K562 (cell line): ENCODE measurements around the gene THADA. TPM values are rescaled to one million over a fixed set of nuclear protein-coding genes. Genes with fewer than 3 reads are reported as not detected.

Source experiments
- ARNT ChIP-seq, 2 experiments: fragments of 450-650 bp; IDR thresholded peaks; 2 replicates each; pipeline ENCODE4 v1.6.1; 2016; ENCODE audit warnings: mild to moderate bottlenecking in 1 of 2
- ASH1L ChIP-seq: fragments of 450-650 bp; IDR thresholded peaks from 2 replicates; pipeline ENCODE4 v1.6.1; 2018; ENCODE audit warnings: borderline replicate concordance, mild to moderate bottlenecking, low read depth; ENCODE audit not compliant: partially characterized antibody
- CCAR2 ChIP-seq: fragments of 200-400 bp; formaldehyde crosslinking; IDR thresholded peaks from 2 replicates; pipeline ENCODE4 v1.6.1; 2017; ENCODE audit warnings: mild to moderate bottlenecking, low read depth, low read length
- CREB1 ChIP-seq, 2 experiments: sonication (generic) in 1 of 2; formaldehyde crosslinking in 1 of 2; IDR thresholded peaks; 2 replicates each; pipeline versions ENCODE4 v1.6.1 to v1.8.0; 2012 to 2022; ENCODE audit warnings: inconsistent platforms in 1 of 2, mild to moderate bottlenecking in 1 of 2, missing genetic modification reagents in 1 of 2, moderate library complexity in 1 of 2
- CREM ChIP-seq: IDR thresholded peaks from 2 replicates; pipeline ENCODE4 v1.6.1; 2014; ENCODE audit warnings: antibody characterized with exemption, low read depth
- EGR1 ChIP-seq: fragments of 450-650 bp; conservative IDR thresholded peaks from 2 replicates; pipeline ENCODE4 v1.6.1; 2017; ENCODE audit warnings: mild to moderate bottlenecking
- ETS1 ChIP-seq: conservative IDR thresholded peaks from 2 replicates; pipeline ENCODE4 v1.6.1; 2011; ENCODE audit warnings: low read depth, mild to moderate bottlenecking, low read length; ENCODE audit not compliant: control insufficient read depth
- GATA2 ChIP-seq: sonication (generic); formaldehyde crosslinking; IDR thresholded peaks from 2 replicates; pipeline ENCODE4 v1.4.0; 2020; ENCODE audit warnings: mild to moderate bottlenecking, missing genetic modification reagents
- GATAD2B ChIP-seq: fragments of 450-650 bp; IDR thresholded peaks from 2 replicates; pipeline ENCODE4 v1.6.1; 2017; ENCODE audit warnings: mild to moderate bottlenecking, borderline replicate concordance
- HMGN3 ChIP-seq: IDR thresholded peaks from 2 replicates; pipeline ENCODE4 v1.6.1; 2011; ENCODE audit warnings: borderline replicate concordance, low read depth, mild to moderate bottlenecking, mixed read lengths, low read length; ENCODE audit not compliant: insufficient read length; ENCODE audit errors: extremely low read depth
- NFIC ChIP-seq: fragments of 450-650 bp; IDR thresholded peaks from 2 replicates; pipeline ENCODE4 v1.6.1; 2017; ENCODE audit warnings: mild to moderate bottlenecking, inconsistent platforms
- NRF1 ChIP-seq, 2 experiments: fragments of 450-650 bp; IDR thresholded peaks in 1 of 2; conservative IDR thresholded peaks in 1 of 2; 2 replicates each; pipeline ENCODE4 v1.6.1; 2014; ENCODE audit warnings: mild to moderate bottlenecking in 2 of 2
- POLR2A ChIP-seq: fragments of 450-650 bp; conservative IDR thresholded peaks from 2 replicates; pipeline ENCODE4 v1.6.1; 2016
- RBM34 ChIP-seq: fragments of 200-400 bp; formaldehyde crosslinking; IDR thresholded peaks from 2 replicates; pipeline ENCODE4 v1.6.1; 2018; ENCODE audit warnings: low read length, borderline replicate concordance; ENCODE audit not compliant: insufficient read depth
- RCOR1 ChIP-seq, 2 experiments: IDR thresholded peaks; 2 replicates each; pipeline ENCODE4 v1.6.1; 2012; ENCODE audit warnings: low read depth in 2 of 2, low read length in 2 of 2, borderline replicate concordance in 1 of 2, improper control_type of control experiment in 1 of 2
- RREB1 ChIP-seq: fragments of 250-450 bp; sonication (Bioruptor Pico); IDR thresholded peaks from 2 replicates; pipeline ENCODE4 v1.4.0; 2020
- SMARCA4 ChIP-seq: fragments of 450-650 bp; IDR thresholded peaks from 2 replicates; pipeline ENCODE4 v1.6.1; 2016
- TCFL5 ChIP-seq: fragments of 250-450 bp; sonication (Bioruptor Pico); conservative IDR thresholded peaks from 2 replicates; pipeline ENCODE4 v1.6.1; 2021; ENCODE audit warnings: mild to moderate bottlenecking, moderate library complexity, matching md5 sums
- ZBTB33 ChIP-seq: sonication (generic); formaldehyde crosslinking; IDR thresholded peaks from 2 replicates; pipeline ENCODE4 v1.8.1; 2023; ENCODE audit warnings: mild to moderate bottlenecking, missing genetic modification reagents
- ZNF445 ChIP-seq: fragments of 250-450 bp; sonication (Bioruptor Pico); IDR thresholded peaks from 2 replicates; pipeline ENCODE4 v1.4.0; 2020; ENCODE audit warnings: low read depth, mild to moderate bottlenecking, moderate library complexity
- polyA plus RNA-seq, 8 experiments: library from polyadenylated mRNA; depleted of rRNA in 4 of 8; stranded (reverse) in 5 of 8; unstranded in 3 of 8; fragments of >200 nt; fragmentation: Nextera tagmentation in 2 of 8; fragmentation: Illumina TruSeq in 1 of 8; extraction: Ambion mirVana in 2 of 8; extraction: Trizol in 1 of 8; gene quantifications; 2 replicates each; pipeline versions ENCODE4 v1.2.1 to v1.2.3, GENCODE V29; 2011 to 2014; ENCODE audit warnings: inconsistent platforms in 1 of 8, missing spikeins in 1 of 8
- total RNA-seq, 7 experiments: library from RNA; depleted of rRNA in 6 of 7; stranded (reverse); fragments of >200 nt in 6 of 7; fragmentation: Illumina TruSeq in 2 of 7; extraction: Trizol in 2 of 7; gene quantifications; 2 replicates each; pipeline versions ENCODE4 v1.2.1 to v1.2.3, GENCODE V29; 2011 to 2021; ENCODE audit warnings: low replicate concordance in 1 of 7

Gene THADA
- total and polyA plus RNA-seq, 9 of the 15 experiments (the other 6 are each of a cell fraction or from before 2014, with no cell fraction given) = 17.8 to 34.7 (median 31.9) TPM

GRCh38 chr2:43637030-43637803 is 41.4 kb upstream of the THADA start, which contains the start of gene PLEKHH2 (continued):
- peak; percentile 35 to 37; a peak in 2 of 4 replicates for TF ChIP-seq NRF1 (conservative IDR thresholded peaks at IDR 0.05 in 1 of 2, IDR thresholded peaks at IDR 0.05 in 1 of 2)
- TF ChIP-seq ETS1 = no peak
- no peak for TF ChIP-seq SMARCA4
- TF ChIP-seq EGR1 = no peak
- 0 out of 2 replicates have a peak, but pooled peaks have one; percentile 34 for TF ChIP-seq RREB1 (CRISPR knock-in tag)
- TF ChIP-seq ASH1L = no peak
- no peak for TF ChIP-seq CCAR2
- no peak for TF ChIP-seq GATAD2B
- peak; percentile 51 for TF ChIP-seq NFIC
- peak; percentile 49 for TF ChIP-seq POLR2A
- no peak for TF ChIP-seq ARNT (IDR thresholded peaks at IDR 0.05)
- peak; percentile 61 for TF ChIP-seq CREB1 (IDR thresholded peaks at IDR 0.05)
- peak; percentile 76; the same call in 1 of the 2 replicates for TF ChIP-seq CREB1 (CRISPR knock-in tag; IDR thresholded peaks at IDR 0.05)
- no peak for TF ChIP-seq ZBTB33
- no peak for TF ChIP-seq RCOR1 (IDR thresholded peaks at IDR 0.05; ENCODE audit: borderline replicate concordance in 1 of 2, low read depth in 2 of 2, low read length in 2 of 2)
- TF ChIP-seq CREM = peak; percentile 85
- no peak for TF ChIP-seq TCFL5 (CRISPR knock-in tag)
- TF ChIP-seq ZNF445 (CRISPR knock-in tag) = no peak
- TF ChIP-seq RBM34 = 0 out of 2 replicates have a peak, but pooled peaks have one; percentile 44
- TF ChIP-seq HMGN3 = peak; percentile 75
- TF ChIP-seq GATA2 = no peak
